ENCODE measurements around the gene SETD1B. TPM values are rescaled to one million over a fixed set of nuclear protein-coding genes. Genes with fewer than 3 reads are reported as not detected.

SETD1B gene
- total and polyA plus RNA-seq, 2 donors (not counting 3 experiments of a cell fraction or from before 2014, with no cell fraction given): 2.6 to 27.0 TPM

DNA sequence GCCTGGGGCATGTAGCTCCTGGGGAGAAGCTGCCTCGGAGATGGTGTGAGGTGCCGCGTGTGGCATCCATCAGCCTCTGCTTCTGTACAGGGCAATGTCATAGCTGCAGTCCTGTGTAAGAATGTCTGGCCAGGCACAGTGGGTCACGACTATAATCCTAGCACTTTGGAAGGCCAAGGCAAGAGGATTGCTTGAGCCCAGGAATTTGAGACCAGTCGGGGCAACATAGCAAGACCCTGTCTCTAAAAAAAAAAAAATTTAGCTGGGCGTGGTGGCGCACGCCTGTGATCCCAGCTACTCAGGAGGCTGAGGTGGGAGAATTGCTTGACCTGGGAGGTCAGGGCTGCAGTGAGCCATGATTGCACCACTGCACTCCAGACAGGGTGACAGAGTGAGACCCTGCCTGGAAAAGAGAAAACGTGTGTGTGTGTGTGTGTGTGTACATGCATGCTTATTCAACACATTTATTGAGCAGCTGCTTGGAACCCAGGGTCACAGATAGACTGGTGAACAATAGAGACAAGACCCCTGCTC lies 34.4 kb upstream of the SETD1B start:
- POLR2A ChIA-PET: interaction anchor here (0.5 kb wide), 1 partner anchor 66 kb away, joined by 12 read pairs; no protein-coding TSS in a partner anchor
- FAIRE-seq: no peak

More for the DNA sequence above, 34.4 kb upstream of the SETD1B start:
- no peak for DNase-seq (ENCODE audit: low read depth, low spot score)
- no TSS peak for BruUV-seq (replicated peaks)
- intact Hi-C loops (cut with micrococcal nuclease) (no loop called here), dilution Hi-C loops (cut with MboI; ENCODE audit: extremely low pct_ligation_motif_present, low sequenced_read_pairs) (no loop called here)
- no peaks in the 10 kb centered on the region for H3K27me3 ChIP-seq (ENCODE audit: control insufficient read depth in 2 of 2, insufficient read depth in 2 of 2, low read length in 2 of 2)
- H3K9ac ChIP-seq (replicated peaks; ENCODE audit: extremely low read depth, insufficient read depth, low read length): no peak overlapping the region
- H3K79me2 ChIP-seq (ENCODE audit: control insufficient read depth, insufficient read depth, low read length): no peaks in the 10 kb centered on the region
- H3K27ac ChIP-seq (ENCODE audit: insufficient read depth, low read depth, low read length): no peak overlapping the region
- H3K4me2 ChIP-seq (ENCODE audit: insufficient read depth, low read length): no peak overlapping the region
- CTCF ChIA-PET: interaction anchor here (0.6 to 1.0 kb wide), 2 partner anchors 24 to 189 kb away, joined by 3 read pairs; partner anchors contain the start of genes KDM2B and RHOF
- no peaks in the 10 kb centered on the region for H3K9me1 ChIP-seq (replicated peaks; ENCODE audit: control insufficient read depth, extremely low read depth, insufficient read depth, low read length)
- H3K4me1 ChIP-seq (ENCODE audit: control insufficient read depth, extremely low read depth, insufficient read depth, low read length): no peaks in the 10 kb centered on the region
- no peaks in the 10 kb centered on the region for H3K36me3 ChIP-seq (ENCODE audit: control insufficient read depth in 2 of 2, extremely low read depth in 1 of 2, insufficient read depth in 2 of 2, low read length in 2 of 2)
- H4K20me1 ChIP-seq (replicated peaks; ENCODE audit: control insufficient read depth, extremely low read depth, insufficient read depth, low read length): no peaks in the 10 kb centered on the region
- no peak overlapping the region for H2AFZ ChIP-seq (ENCODE audit: low read depth, low read length)
- H3K9me3 ChIP-seq (replicated peaks; ENCODE audit: control insufficient read depth, insufficient read depth, low read length): no peaks in the 10 kb centered on the region
- TF ChIP-seq FOS (IDR thresholded peaks at IDR 0.05; ENCODE audit: borderline replicate concordance, insufficient read depth, low read length): no peak
- TF ChIP-seq POLR2A (IDR thresholded peaks at IDR 0.05; ENCODE audit: low read depth, low read length): no peak
- TF ChIP-seq MYC (IDR thresholded peaks at IDR 0.05; ENCODE audit: low read depth, low read length): no peak
- no peak for TF ChIP-seq JUN (IDR thresholded peaks at IDR 0.05; ENCODE audit: borderline replicate concordance, insufficient read depth, insufficient read length, low read depth)
- no peak for TF ChIP-seq POLR2AphosphoS5 (IDR thresholded peaks at IDR 0.05; ENCODE audit: insufficient read depth, low read depth, low read length)
- no peak for TF ChIP-seq GATA2 (IDR thresholded peaks at IDR 0.05; ENCODE audit: insufficient read depth, insufficient read length, low read depth, low read length)
- no peak for TF ChIP-seq EZH2 (IDR thresholded peaks at IDR 0.05; ENCODE audit: borderline replicate concordance, low read depth, low read length, severe bottlenecking)
- no peak for TF ChIP-seq CTCF (IDR thresholded peaks at IDR 0.05; ENCODE audit: extremely low read depth in 1 of 2, insufficient read depth in 1 of 2, low read depth in 1 of 2, low read length in 2 of 2)
- TF ChIP-seq, protein P1, sequence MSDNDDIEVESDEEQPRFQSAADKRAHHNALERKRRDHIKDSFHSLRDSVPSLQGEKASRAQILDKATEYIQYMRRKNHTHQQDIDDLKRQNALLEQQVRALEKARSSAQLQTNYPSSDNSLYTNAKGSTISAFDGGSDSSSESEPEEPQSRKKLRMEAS (IDR thresholded peaks at IDR 0.05; ENCODE audit: insufficient read depth, insufficient read length): no peak
- H3K4me3 ChIP-seq (replicated peaks in 1 of 3; ENCODE audit: insufficient read depth in 1 of 3, low read depth in 1 of 3, low read length in 3 of 3): no peak overlapping the region

Measured in endothelial cell of umbilical vein (primary cell).